GM18526 (cell line): Measurements from ENCODE around the gene HAUS3.

Source experiments
- POLR2A ChIP-seq: IDR thresholded peaks from 3 replicates; pipeline ENCODE4 v1.6.1; 2011; ENCODE audit not compliant: insufficient read length; ENCODE audit errors: extremely low read depth

HAUS3 gene, protein sequence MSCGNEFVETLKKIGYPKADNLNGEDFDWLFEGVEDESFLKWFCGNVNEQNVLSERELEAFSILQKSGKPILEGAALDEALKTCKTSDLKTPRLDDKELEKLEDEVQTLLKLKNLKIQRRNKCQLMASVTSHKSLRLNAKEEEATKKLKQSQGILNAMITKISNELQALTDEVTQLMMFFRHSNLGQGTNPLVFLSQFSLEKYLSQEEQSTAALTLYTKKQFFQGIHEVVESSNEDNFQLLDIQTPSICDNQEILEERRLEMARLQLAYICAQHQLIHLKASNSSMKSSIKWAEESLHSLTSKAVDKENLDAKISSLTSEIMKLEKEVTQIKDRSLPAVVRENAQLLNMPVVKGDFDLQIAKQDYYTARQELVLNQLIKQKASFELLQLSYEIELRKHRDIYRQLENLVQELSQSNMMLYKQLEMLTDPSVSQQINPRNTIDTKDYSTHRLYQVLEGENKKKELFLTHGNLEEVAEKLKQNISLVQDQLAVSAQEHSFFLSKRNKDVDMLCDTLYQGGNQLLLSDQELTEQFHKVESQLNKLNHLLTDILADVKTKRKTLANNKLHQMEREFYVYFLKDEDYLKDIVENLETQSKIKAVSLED

DNA sequence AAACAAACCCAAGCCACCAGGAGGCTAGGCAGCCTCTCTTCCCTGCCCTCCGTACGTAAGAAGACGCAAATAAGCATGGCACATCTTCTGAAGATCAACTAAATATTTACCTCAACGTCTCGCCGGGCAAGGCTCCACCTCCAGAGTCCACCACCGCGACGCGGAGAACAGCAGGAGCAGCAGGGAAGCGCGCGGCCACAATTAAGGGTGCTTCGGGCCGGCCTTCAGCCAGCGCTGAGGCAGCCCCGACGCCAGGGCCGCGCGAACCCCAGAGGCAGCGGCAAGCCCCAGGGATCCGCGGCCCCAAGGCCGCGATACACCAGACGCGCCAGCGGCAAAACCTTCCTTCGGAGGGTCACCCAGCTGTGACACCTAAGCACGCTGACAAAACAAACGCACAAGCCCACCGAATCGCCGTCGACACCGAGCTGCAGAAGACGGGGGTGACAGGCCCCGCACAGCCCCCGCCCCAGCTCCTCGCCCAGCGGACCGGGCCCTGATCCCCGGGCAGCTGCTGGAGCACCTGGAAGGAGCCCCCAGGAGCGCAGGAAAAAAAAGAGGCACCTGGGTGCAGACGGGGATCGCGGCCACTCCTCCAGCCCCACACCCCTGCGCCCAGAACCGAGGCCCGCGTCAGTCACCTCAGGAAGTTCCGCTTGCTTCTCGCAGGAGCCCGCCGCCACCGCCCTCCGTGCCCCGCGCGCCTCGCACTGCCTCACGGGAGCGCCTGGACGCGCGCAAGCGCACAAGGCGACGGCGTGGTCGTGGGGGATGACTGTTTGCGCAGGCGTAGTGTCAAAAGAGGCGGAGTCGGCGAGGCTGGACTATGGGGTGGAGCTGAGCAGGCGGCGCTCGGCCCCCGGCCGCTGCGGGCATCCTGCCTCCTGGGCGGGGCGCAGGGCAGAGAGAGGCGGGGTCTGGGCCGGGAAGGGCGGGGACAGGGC is at the start of gene HAUS3, which contains the start of gene POLN:
TSS of gene HAUS3 (minus strand) at position 712 of the 944 bp plus-strand sequence. CDS start 1,175 bp downstream, outside the sequence.
TSS of gene POLN (minus strand) at position 712 of the 944 bp plus-strand sequence. CDS start 12,890 bp downstream, outside the sequence.
- TF ChIP-seq POLR2A, result peak; percentile 88

DNA sequence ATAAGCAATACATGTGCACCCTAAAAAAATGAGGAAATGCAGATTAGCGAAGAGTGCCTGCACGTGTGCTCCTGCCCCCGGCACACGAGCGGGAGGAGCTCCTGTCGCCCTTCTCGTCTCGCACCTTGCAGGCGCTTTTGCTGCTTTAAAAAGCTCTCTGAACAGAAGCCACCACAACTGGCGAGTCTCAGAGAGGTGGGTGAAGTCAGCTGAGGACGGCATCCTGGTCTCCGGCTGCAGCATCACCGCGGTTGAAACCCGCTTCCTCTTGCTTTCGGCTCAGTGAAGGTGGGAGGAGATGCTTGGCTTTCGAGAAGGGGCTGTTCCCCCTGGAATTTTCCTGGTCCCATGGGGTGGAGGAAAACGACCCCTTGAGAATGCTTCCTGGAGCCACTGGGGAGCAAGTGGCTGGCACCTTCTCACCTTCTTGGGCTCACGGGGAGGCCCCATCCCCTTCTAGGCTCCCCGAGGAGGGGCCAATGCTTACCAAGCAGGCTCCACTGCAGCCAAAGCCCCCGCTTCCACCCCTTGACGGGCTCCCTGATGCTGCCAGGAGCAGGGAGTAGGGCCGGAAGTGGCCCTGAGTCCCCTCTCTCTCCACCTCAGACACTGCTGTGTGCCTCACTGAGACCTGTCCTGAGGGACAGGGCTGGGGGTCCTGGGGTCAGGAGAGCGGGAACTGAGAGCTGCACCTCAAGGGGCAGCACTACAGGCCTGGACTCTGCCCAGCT is 49.2 kb upstream of the HAUS3 start:
- no peak for TF ChIP-seq POLR2A

DNA sequence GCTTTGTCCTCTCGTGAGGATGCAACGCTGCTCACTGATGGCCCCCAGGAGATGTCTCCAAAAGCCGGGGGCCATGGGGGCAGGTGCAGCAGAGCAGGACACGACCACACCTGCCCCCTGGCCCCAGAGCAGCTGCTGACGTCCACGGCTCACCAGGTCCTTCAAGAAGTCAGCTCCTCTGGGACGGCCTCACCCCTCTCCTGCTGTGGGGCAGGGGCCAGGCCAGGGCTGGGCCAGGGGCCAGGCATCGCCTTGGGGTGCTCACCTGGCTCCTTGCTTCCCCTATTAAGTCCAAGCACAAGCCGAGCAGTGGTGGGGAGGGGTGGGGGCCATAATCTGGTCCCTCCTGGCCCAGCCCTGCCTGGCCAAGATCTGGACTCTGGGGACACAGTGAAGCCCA is 48.6 kb upstream of the HAUS3 start:
- no peak for TF ChIP-seq POLR2A

DNA sequence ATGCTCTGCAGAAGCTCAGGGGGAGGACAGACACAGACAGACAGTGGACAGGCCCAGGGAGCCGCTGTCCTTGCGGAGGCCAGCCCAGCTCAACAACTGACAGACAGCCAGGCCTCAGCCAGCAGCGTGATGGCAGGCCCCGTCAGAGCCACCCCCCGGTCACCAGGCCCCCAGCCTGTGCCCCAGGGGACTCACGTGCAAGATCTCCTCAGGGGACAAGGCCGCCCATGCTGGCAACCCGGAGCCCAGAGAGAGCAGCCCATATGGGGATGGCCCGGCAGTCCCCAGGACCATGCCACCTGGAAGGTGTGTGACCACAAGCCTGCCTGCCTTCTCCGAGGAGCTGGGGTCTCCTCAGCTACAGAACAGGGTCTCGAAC is 48.0 kb upstream of the HAUS3 start:
- TF ChIP-seq POLR2A, result no peak

DNA sequence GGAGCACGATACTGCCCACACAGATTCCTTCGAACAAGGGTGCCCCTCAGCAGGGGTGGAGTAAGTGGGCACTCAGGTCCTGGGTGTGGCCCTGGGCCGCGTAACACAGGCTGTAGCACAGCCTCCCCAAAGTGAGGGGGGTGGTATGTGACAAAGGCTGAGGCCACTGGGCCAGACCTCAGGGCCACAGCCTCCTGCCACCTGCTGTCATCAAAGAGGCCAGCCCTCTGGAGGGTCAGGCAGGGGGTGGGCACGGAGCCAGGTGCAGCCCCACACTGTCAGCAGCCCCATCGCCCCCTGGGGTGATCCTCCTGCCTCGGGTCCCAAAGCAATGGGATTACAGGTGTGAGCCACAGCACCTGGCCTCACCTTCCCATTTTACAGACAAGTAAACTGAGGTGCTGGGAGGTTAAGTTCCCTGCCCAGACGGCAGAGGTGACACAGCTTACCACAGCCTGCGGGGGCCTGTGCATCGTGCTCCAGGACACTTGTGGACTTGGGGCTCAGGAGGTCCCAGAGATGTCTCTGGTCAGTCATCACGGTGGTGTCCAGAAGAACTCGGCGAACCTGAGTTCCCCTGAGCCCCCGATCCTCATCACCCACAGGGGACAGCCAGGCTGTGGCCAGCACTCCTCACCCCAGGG is 47.5 kb upstream of the HAUS3 start:
- TF ChIP-seq POLR2A, result no peak

DNA sequence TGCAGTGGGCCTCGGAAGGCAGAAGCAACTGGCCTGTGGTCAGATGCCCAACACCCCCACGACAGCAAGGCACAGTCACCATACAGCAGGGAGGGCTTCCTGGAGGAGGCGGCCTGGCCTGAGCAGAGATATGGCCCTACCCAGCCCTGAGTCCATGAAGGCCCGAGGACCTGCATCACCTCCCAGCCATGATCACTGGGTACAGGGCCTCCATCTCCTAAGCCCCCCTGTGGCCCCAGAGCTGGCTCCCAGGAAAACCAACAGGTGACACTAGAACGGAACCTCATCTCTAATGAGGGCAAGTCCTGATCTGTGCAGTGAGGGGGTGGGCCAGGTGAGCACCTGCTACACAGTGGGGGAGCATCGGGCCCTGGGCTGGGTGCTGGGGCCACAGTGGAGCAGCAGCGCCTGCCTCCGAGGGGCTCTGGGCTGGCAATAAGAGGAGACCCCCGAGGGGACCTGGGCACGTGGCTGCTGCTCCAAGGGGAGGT is 46.2 kb upstream of the HAUS3 start:
- no peak for TF ChIP-seq POLR2A

DNA sequence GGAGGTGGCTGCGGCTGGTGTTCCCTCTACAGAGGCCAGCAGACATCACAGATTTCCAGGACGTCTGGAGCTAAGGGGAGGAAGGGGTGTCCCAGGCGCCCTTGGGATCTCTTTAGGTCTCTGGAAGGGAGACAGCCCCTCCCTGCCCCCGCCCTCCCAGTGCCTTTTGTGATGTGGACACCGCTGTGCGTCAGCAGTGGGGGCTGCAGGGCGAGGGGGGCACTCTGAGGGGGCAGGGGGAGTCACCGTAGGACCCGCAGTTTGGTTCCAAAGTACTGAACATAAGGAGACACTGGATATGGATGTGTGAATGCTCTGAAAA is 45.6 kb upstream of the HAUS3 start:
- TF ChIP-seq POLR2A, result no peak

DNA sequence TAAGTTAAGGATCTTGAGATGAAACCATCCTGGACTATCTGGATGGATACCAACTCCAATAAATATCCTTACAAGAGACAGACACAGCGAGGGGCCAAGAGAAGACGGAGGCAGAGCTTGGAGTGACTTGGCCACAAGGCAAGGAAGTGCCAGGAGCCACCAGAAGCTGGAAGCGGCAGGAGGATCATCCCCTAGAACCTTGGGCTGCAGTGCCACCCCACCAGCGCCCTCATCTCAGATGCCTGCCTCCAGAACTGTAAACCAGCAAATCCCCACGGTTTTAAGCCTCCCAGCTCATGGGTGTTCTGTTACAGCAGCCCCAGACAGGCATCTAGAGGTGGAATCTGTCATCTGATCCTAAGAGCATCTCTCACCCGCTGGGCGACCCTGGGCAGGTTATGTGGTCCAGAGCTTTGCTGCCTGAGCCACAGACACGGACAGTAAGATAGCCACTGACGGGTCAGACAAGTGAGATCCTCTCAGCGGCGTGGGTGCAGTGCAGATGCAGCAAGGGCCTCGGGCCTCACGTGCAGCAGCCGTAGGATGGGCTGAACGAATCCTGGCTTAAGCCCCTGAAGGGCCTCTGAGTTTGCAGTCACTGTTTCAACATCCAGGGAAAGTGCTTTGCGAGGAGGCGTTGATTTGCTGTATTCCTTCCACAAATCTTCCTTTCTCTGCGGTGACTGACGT is 45.1 kb upstream of the HAUS3 start:
- TF ChIP-seq POLR2A, result no peak

DNA sequence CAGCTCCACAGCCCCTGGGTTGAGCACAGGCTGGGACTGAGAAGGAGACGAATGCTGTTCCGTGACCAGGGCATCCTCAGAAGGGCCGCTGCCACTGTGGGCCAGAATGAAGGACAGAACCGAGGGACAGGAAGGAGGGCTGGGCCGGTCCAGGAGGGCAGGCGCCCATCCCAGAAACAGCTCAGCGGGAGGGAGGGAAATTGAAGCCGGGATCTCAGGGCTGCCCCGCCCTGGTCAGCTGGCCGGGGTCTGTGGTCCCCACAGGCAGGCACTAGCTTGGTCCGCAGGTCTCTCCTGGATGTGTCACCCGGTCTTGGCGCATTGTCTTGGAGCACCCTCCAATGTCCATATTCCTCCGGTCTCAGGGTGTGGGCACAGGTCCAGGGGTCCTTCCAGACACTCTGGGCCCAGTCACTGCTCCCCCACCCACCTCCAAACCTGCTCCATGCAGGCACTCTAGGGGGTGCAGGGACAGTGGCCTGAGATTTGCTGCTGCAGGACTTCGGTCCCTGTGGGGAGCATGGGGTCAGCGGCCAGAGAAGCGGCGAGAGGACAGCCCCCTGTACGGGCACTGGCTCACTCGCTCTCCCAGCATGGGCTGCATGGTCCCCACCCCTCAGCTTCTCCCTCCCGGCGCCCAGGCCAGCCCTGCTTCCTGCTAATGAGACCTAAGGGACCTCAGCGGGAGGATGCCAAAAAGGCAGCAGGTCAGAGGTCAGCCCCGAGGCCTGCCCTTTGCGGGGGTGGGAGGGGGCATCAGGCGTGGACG is 43.9 kb upstream of the HAUS3 start:
- TF ChIP-seq POLR2A, result no peak

DNA sequence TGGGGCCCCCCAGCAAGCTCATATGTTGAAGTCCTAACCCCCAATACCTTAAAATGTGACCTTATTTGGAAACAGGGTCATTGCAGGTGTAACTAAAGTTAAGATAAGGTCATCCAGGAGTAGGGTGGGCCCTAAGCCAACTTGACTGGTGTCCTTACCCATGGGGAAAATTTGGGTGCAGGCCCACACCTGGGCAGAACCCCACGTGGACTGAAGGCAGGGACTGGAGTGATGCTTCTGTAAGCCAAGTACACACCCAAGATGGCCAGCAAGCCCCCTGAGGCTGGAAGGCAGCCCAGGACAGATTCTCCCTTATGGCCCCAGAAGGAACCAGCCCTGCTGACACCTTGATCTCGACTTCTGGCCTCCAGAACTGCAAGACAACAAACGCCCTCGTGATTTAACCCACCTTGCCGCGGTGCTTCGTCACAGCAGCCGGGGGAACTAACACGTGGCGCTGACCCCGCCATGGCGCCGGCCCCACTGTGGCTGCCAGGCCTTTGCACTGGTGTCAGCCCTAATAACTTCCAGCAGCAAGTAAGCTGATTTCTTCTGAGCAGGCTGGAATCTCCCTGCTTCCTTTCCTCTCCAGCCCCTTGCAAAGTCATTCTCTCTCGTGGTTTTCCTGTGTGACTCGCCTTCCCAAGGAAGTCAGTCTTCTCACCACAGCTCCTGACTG is 43.2 kb upstream of the HAUS3 start:
- TF ChIP-seq POLR2A, result no peak

DNA sequence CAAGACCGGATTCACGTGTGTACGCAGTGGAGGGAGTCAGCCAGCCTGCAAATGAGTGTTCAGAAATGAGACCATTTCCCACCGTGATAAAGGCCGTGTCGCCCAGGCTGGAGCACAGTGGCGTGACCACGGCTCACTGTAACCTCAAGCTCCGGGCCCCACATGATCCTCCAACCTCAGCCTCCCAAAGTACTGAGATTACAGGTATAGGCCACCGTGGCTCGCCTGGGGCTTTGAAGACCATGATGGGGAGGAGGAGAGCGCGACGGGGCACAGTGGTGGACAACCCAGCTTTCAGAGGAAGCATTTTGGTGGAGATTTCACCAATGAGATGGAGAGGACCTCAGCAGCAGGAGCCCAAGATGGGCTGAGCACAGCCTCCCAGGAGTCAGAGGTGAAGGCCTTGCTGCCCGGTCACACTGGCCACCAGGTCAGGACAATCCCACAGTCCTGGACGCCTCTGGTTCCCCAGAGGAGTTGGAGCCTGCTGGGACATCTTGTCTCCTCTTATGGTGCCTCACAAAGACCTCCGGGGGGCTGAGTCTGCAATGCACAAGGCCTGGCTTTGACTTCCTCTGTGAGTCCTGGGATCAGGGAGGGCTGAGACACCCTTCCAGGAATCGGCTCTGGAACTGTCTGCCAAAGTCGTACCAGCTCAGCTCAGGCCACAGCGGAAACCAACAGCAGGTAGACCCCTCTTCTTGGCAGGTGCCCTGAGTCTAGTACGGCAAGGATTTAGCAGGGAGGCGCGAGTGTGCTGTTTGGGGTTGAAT is 42.4 kb upstream of the HAUS3 start:
- no peak for TF ChIP-seq POLR2A
